HEK293T (cell line): ENCODE data around the gene CPEB4.

ENCODE experiments used
- ELF4 ChIP-seq: fragments of 450-650 bp; IDR thresholded peaks from 2 replicates; pipeline ENCODE4 v1.6.1; 2017; ENCODE audit warnings: antibody characterized with exemption
- FOXA1 ChIP-seq: fragments of 450-650 bp; IDR thresholded peaks from 2 replicates; pipeline ENCODE4 v1.6.1; 2016; ENCODE audit warnings: mild to moderate bottlenecking

DNA sequence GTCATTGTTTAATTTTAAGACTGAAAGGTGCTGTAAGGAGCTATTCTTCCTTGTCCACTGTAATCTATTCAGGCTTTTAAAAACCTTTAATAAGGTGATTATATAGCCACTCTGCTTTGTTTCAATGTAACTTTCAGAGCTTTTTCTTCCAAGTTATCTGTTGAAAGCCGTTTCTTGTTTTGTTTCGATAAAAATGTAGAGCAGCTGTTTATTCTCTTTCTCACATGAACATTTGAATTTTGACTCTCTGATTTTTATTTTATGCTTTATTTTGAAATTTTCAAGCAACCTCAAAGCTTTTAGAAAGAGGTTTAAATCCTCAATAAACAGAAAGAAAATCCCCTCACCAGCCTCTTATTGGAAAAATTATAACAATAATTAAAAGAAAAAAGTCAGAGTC, 47.2 kb downstream of the CPEB4 start:
- TF ChIP-seq ELF4 (no peak), FOXA1 (no peak)
